GM18517 (cell line): Measurements from ENCODE around the gene ALK.

Source experiments
- ATAC-seq: cut with Tn5 transposase; IDR thresholded peaks from one replicate; pipeline ENCODE4 v1.9.1; 2021; ENCODE audit warnings: mild to moderate bottlenecking, moderate library complexity; ENCODE audit not compliant: unreplicated experiment

ALK gene

GRCh38 chr2:29583548-29584156, 337.7 kb downstream of the ALK start:
- ATAC-seq = no peak

- no peak for ATAC-seq
Measured at GRCh38 chr2:29583104-29583503, 338.3 kb downstream of the ALK start.

- ATAC-seq = no peak
Measured at GRCh38 chr2:29582062-29582461, 339.3 kb downstream of the ALK start.

GRCh38 chr2:29580223-29580622, 341.2 kb downstream of the ALK start:
- ATAC-seq = no peak

GRCh38 chr2:29579495-29580169, 341.8 kb downstream of the ALK start:
- no peak for ATAC-seq

GRCh38 chr2:29578084-29578598, 343.2 kb downstream of the ALK start:
- no peak for ATAC-seq

- no peak for ATAC-seq
Measured at GRCh38 chr2:29576231-29576630, 345.2 kb downstream of the ALK start.

GRCh38 chr2:29575370-29575890, 346.0 kb downstream of the ALK start:
- no peak for ATAC-seq

- no peak for ATAC-seq
Measured at GRCh38 chr2:29573612-29574011, 347.8 kb downstream of the ALK start.

- no peak for ATAC-seq
Measured at GRCh38 chr2:29573147-29573546, 348.2 kb downstream of the ALK start.

- ATAC-seq = no peak
Measured at GRCh38 chr2:29570539-29570938, 350.8 kb downstream of the ALK start.

- ATAC-seq = no peak
Measured at GRCh38 chr2:29567906-29568520, 353.4 kb downstream of the ALK start.

- no peak for ATAC-seq
Measured at GRCh38 chr2:29563697-29564096, 357.7 kb downstream of the ALK start.

GRCh38 chr2:29562896-29563295, 358.5 kb downstream of the ALK start:
- no peak for ATAC-seq

GRCh38 chr2:29562319-29562718, 359.1 kb downstream of the ALK start:
- ATAC-seq = no peak

- no peak for ATAC-seq
Measured at GRCh38 chr2:29561628-29562027, 359.8 kb downstream of the ALK start.

- ATAC-seq = no peak
Measured at GRCh38 chr2:29561181-29561580, 360.2 kb downstream of the ALK start.

GRCh38 chr2:29560566-29560965, 360.8 kb downstream of the ALK start:
- ATAC-seq = no peak

- no peak for ATAC-seq
Measured at GRCh38 chr2:29560030-29560429, 361.4 kb downstream of the ALK start.

GRCh38 chr2:29559578-29559977, 361.8 kb downstream of the ALK start:
- ATAC-seq = no peak

- no peak for ATAC-seq
Measured at GRCh38 chr2:29558097-29558496, 363.3 kb downstream of the ALK start.

- ATAC-seq = no peak
Measured at GRCh38 chr2:29557268-29557667, 364.1 kb downstream of the ALK start.
